A673 (cell line): ENCODE data around the gene SEL1L3. TPM values are rescaled to one million over a fixed set of nuclear protein-coding genes. Genes with fewer than 3 reads are reported as not detected.

Experiments used
- BruUV-seq: library from RNA; stranded (reverse); fragments of 400-500 nt; replicated peaks from 2 replicates; lab custom pipeline; 2021; lab: Mats Ljungman, UMichigan
- CTCF ChIA-PET: fragments of 300-600 bp; sonication (Branson Sonifier 250); formaldehyde crosslinking; loops from one replicate; lab custom pipeline; 2022; ENCODE audit warnings: antibody characterized with exemption; lab: Charles Lee
- POLR2A ChIA-PET: fragments of 300-600 bp; sonication (Branson Sonifier 250); formaldehyde crosslinking; loops from one replicate; lab custom pipeline; 2022; ENCODE audit warnings: antibody characterized with exemption; ENCODE audit not compliant: low non-redundant PET; lab: Charles Lee
- DNase-seq: peaks from one replicate; pipeline ENCODE4 v3.0.0-alpha.2; 2015; ENCODE audit warnings: low spot score
- H3K27ac ChIP-seq: fragments of 200-600 bp; sonication (generic); 2 replicates; pipeline ENCODE4 v1.5.1; 2016; ENCODE audit warnings: mixed run types, low read depth, mild to moderate bottlenecking, mixed read lengths, antibody characterized with exemption, low read length; ENCODE audit not compliant: poor library complexity, severe bottlenecking
- H3K27me3 ChIP-seq: fragments of 200-600 bp; sonication (generic); replicated peaks from 2 replicates; pipeline ENCODE4 v1.6.1; 2017; ENCODE audit warnings: mixed run types, low read depth, mild to moderate bottlenecking, mixed read lengths, antibody characterized with exemption, low read length; ENCODE audit not compliant: insufficient read depth, poor library complexity
- H3K36me3 ChIP-seq: fragments of 200-600 bp; sonication (generic); 2 replicates; pipeline ENCODE4 v1.6.1; 2016; ENCODE audit warnings: mixed run types, mild to moderate bottlenecking, mixed read lengths, antibody characterized with exemption, low read length; ENCODE audit not compliant: insufficient read depth, poor library complexity, severe bottlenecking
- H3K4me1 ChIP-seq: fragments of 200-600 bp; sonication (generic); 2 replicates; pipeline ENCODE4 v1.6.1; 2017; ENCODE audit warnings: mixed run types, mild to moderate bottlenecking, mixed read lengths, antibody characterized with exemption, low read length; ENCODE audit not compliant: insufficient read depth, poor library complexity, severe bottlenecking
- H3K4me3 ChIP-seq: fragments of 200-600 bp; sonication (generic); 2 replicates; pipeline ENCODE4 v1.5.1; 2016; ENCODE audit warnings: low read depth, mixed run types, mild to moderate bottlenecking, mixed read lengths, low read length; ENCODE audit not compliant: poor library complexity, severe bottlenecking
- H3K9me3 ChIP-seq: fragments of 200-600 bp; sonication (generic); 2 replicates; pipeline ENCODE4 v1.6.1; 2016; ENCODE audit warnings: mixed run types, low read depth, mild to moderate bottlenecking, mixed read lengths, antibody characterized with exemption, low read length; ENCODE audit not compliant: poor library complexity, severe bottlenecking
- CTCF ChIP-seq: fragments of 300-800, 200-600 bp; sonication (generic); conservative IDR thresholded peaks from 2 replicates; pipeline ENCODE4 v1.5.1; 2017; ENCODE audit warnings: low read depth, mild to moderate bottlenecking, antibody characterized with exemption, low read length, moderate library complexity, mixed read lengths
- EZH2 ChIP-seq: fragments of 200-600 bp; sonication (generic); IDR thresholded peaks from 2 replicates; pipeline ENCODE4 v1.6.1; 2017; ENCODE audit warnings: borderline replicate concordance, low read depth, mild to moderate bottlenecking, mixed read lengths, antibody characterized with exemption, low read length; ENCODE audit not compliant: poor library complexity, severe bottlenecking
- intact Hi-C: fragments of 100-400 bp; cut with micrococcal nuclease; formaldehyde crosslinking; loops from one replicate; pipeline ENCODE4 v1.10.0; 2022; ENCODE audit not compliant: unreplicated experiment
- total RNA-seq: library from RNA; stranded (reverse); gene quantifications from 2 replicates; pipeline ENCODE4 v1.2.3, GENCODE V29; 2021

SEL1L3 gene
- total RNA-seq, 1 experiment from 2014 or later = 40.0 TPM

DNA sequence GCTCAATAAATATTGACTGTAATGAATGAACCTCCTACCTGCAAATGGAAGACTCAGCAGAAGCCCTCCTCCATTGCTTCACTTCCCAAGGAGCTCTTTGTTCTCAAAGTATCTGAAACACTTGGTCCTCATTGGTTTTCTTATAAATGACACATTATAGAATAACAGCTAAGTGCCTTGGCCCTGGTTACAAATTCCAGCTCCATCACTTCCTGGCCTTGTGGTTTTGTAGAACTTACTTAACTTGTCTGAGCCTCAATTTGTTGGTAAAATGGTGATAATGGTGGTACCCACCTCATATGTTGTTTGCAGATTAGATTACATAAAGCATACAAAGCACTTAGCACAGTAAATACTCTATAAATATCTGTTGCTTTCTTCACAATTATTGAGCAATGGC is 26.0 kb upstream of the SEL1L3 start:
- intact Hi-C loops = no loop called here
- POLR2A ChIA-PET = interaction anchor here (0.6 kb wide), 1 partner anchor 1355 kb away, joined by 3 read pairs; no protein-coding TSS in a partner anchor
- no TSS peak for BruUV-seq

DNA sequence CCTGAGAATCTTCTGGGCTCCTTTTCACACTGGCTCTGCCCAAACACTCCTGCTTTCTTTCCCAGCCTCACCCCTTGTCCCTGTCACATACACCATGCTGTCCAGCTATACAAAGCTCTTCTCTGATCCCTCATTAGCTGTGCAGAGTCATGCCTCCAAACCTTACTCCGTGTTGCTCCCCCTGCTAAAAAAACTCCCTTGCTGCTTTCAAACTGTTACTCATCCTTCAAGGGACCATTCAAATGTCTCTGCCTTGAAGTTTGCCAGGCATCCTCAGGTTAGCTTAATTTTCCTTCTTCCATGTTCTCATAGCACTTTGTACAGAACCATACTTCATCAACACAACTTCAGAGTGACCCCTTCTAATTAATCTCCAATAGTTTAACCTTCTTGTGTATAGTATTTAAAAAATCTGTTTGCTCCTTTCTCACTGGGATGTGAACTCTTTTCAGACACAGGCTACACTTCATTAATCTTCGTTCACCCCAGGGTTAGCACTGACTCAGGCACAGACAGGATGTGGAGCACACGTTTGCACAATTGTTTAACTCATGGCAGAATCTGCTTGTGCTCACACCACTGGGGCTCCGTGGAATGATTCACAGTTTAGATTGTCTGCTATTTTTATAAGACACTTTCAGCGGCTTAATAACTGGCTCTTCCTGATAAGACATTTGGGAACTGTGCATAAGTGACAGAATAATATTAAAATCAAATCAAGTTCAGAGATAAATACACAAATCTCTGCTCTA is 21.4 kb upstream of the SEL1L3 start:
- ChIA-PET POLR2A (interaction anchor here (0.6 kb wide), 1 partner anchor 44 kb away, joined by 3 read pairs; no protein-coding TSS in a partner anchor), CTCF (no interaction called here)
- Histone ChIP-seq H3K9me3 (no peaks in the 10 kb centered on the region), H3K4me1 (no peaks in the 10 kb centered on the region), H3K36me3 (no peaks in the 10 kb centered on the region), H3K27me3 (no peaks in the 10 kb centered on the region), H3K27ac (no peak overlapping the region), H3K4me3 (no peak overlapping the region)
- no TSS peak for BruUV-seq
- intact Hi-C loops = no loop called here
- TF ChIP-seq EZH2 (no peak), CTCF (no peak)
- no peak for DNase-seq

More for the DNA sequence above, 26.0 kb upstream of the SEL1L3 start:
- Histone ChIP-seq H3K4me1 (no peaks in the 10 kb centered on the region), H3K9me3 (no peaks in the 10 kb centered on the region), H3K36me3 (no peaks in the 10 kb centered on the region), H3K27ac (no peak overlapping the region), H3K27me3 (no peaks in the 10 kb centered on the region), H3K4me3 (no peak overlapping the region)
- no peak for DNase-seq
- TF ChIP-seq EZH2 (no peak), CTCF (no peak)
- CTCF ChIA-PET = no interaction called here

GRCh38 chr4:25883565-25883964 is 20.8 kb upstream of the SEL1L3 start:
- H3K9me3 ChIP-seq = no peaks in the 10 kb centered on the region
- intact Hi-C loops = no loop called here
- H3K27me3 ChIP-seq = no peaks in the 10 kb centered on the region
- no peak overlapping the region for H3K4me3 ChIP-seq
- TF ChIP-seq CTCF = no peak
- TF ChIP-seq EZH2 = no peak
- H3K27ac ChIP-seq = no peak overlapping the region
- CTCF ChIA-PET = interaction anchor here (0.7 kb wide), 1 partner anchor 30 kb away, joined by 4 read pairs; no protein-coding TSS in a partner anchor
- POLR2A ChIA-PET = interaction anchor here (0.6 kb wide), 1 partner anchor 43 kb away, joined by 3 read pairs; no protein-coding TSS in a partner anchor
- no peaks in the 10 kb centered on the region for H3K4me1 ChIP-seq
- BruUV-seq = no TSS peak
- DNase-seq = no peak
- no peaks in the 10 kb centered on the region for H3K36me3 ChIP-seq
